Gastroesophageal sphincter (tissue), 4 donors: ENCODE data around the gene FASN. TPM values are rescaled to one million over a fixed set of nuclear protein-coding genes. Genes with fewer than 3 reads are reported as not detected.
"Not testable (repeated sequence)": the region's sequence is repeated elsewhere in the genome, so short reads cannot be mapped to it uniquely, and the experiment has no call there.

Experiments used
- ATAC-seq: fragments of 150-250 bp; one replicate; pipeline ENCODE4 v1.9.1; 2016; ENCODE audit warnings: mild to moderate bottlenecking, moderate library complexity
- H3K27ac ChIP-seq, 4 donors: fragments of 200-600 bp; sonication (generic) in 3 of 4; 1 replicate in 3 of 4; 2 replicates in 1 of 4; pipeline ENCODE4 v1.5.1; 2016 to 2019
- H3K27me3 ChIP-seq: fragments of 200-600 bp; sonication (generic); one replicate; pipeline ENCODE4 v1.5.1; 2019
- H3K36me3 ChIP-seq, 2 donors: fragments of 200-600 bp; sonication (generic); one replicate each; pipeline ENCODE4 v1.5.1; 2019; ENCODE audit warnings: control low read depth in 1 of 2
- H3K4me1 ChIP-seq, 3 donors: fragments of 200-600 bp; sonication (generic); 1 replicate in 2 of 3; 2 replicates in 1 of 3; pipeline ENCODE4 v1.5.1; 2016 to 2019; ENCODE audit warnings: control low read depth in 2 of 3
- H3K4me3 ChIP-seq, 2 donors: fragments of 200-600 bp; sonication (generic); one replicate each; pipeline ENCODE4 v1.5.1; 2019; ENCODE audit warnings: mild to moderate bottlenecking in 1 of 2, moderate library complexity in 1 of 2
- H3K9me3 ChIP-seq, 3 donors: fragments of 200-600 bp; sonication (generic); one replicate each; pipeline ENCODE4 v1.5.1; 2017 to 2019; ENCODE audit warnings: control low read depth in 2 of 3
- CTCF ChIP-seq, 4 experiments: fragments of 200-600 bp in 2 of 4; fragments of 450-650 bp in 2 of 4; sonication (generic) in 1 of 4; IDR thresholded peaks; one replicate each; pipeline ENCODE4 v1.5.1; 2017 to 2019; ENCODE audit warnings: antibody characterized with exemption in 4 of 4, mild to moderate bottlenecking in 2 of 4, moderate library complexity in 2 of 4
- EP300 ChIP-seq: sonication (generic); formaldehyde crosslinking; IDR thresholded peaks from one replicate; pipeline ENCODE4 v1.6.1; 2017; ENCODE audit warnings: antibody characterized with exemption, mild to moderate bottlenecking
- POLR2A ChIP-seq, 2 donors: fragments of 450-650 bp; IDR thresholded peaks; one replicate each; pipeline ENCODE4 v1.6.1; 2017; ENCODE audit warnings: antibody characterized with exemption in 2 of 2, mild to moderate bottlenecking in 2 of 2, moderate library complexity in 1 of 2
- POLR2AphosphoS5 ChIP-seq: sonication (generic); formaldehyde crosslinking; IDR thresholded peaks from one replicate; pipeline ENCODE4 v1.6.1; 2017; ENCODE audit warnings: antibody characterized with exemption
- WGBS, 2 donors: methylation state at CpG; one replicate each; pipeline ENCODE4 v1.1.5; 2018; ENCODE audit warnings: low coverage in 1 of 2; 5-methylcytosine and 5-hydroxymethylcytosine counted together
- total RNA-seq, 4 donors: library from RNA; depleted of rRNA; stranded (reverse); fragments of >200 nt; gene quantifications; one replicate each; pipeline ENCODE4 v1.1.0, GENCODE V29; 2016

The FASN gene
- total RNA-seq, 4 donors from 2014 or later: 22.6 to 52.8 (median 48.3) TPM

DNA sequence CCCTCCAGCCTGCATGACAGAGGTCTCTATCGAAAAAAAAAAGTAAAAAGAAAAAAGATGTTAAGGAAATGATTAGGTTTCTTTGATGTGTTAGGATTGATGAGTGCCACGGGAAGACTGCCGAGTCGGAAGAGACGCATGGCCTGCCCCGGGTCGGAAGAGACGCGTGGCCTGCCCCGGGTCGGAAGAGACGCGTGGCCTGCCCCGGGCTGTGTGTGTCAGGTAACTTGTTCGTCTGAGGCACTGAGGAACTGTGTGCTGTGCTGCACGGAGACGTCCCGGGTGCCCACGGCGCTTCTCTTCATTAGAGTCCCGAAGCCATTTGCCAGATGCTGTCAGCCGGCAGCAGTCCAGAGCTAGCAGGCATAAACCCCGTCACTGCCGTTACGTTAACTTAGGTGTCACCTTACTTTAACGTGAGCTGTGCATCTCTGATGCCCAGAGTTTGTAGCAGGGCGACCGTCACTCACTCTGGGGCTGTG lies 40.5 kb upstream of the FASN start:
- Histone ChIP-seq H3K36me3 (peaks cover 0 to 6% of the 10 kb centered on the region in 2 donors), H3K9me3 (no peaks in the 10 kb centered on the region), H3K4me3 (no peak overlapping the region), H3K4me1 (no peaks in the 10 kb centered on the region), H3K27ac (no peak overlapping the region), H3K27me3 (no peaks in the 10 kb centered on the region)
- ATAC-seq: no peak
- no peak for TF ChIP-seq POLR2A (IDR thresholded peaks at IDR 0.05)
- TF ChIP-seq CTCF (IDR thresholded peaks at IDR 0.05): no peak
- TF ChIP-seq POLR2AphosphoS5: no peak
- no peak for TF ChIP-seq EP300
- WGBS, 2 donors: 93 to 95% methylated on average over 11 to 27 of the region's 28 CpGs

DNA sequence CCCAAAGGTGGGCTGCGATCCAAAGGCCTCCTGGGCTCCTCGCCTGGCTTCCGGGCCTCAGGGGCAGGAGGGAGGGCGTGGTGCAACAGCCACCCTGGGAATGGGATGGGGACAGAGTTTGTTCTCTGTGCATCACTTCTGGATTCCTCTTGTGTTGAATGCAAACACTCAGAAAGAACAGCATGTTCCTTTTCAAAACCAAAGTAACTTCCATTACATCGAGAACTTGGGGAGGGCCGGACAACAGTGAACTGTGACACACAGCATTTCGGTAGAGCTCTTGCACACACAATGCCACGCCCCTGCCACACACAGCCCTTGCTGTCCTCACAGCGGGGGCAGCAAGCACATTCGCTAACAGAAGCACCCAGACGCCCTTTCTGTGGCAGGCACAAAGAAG lies 36.1 kb upstream of the FASN start:
- Histone ChIP-seq H3K4me1 (no peaks in the 10 kb centered on the region), H3K4me3 (no peak overlapping the region), H3K27me3 (no peaks in the 10 kb centered on the region), H3K9me3 (no peaks in the 10 kb centered on the region), H3K36me3 (peaks cover 0 to 6% of the 10 kb centered on the region in 2 donors), H3K27ac (no peak overlapping the region)
- 90 to 92% methylated on average over 5 to 6 of the region's 11 CpGs for WGBS, 2 donors
- peak; percentile 71 for ATAC-seq
- no peak for TF ChIP-seq POLR2A (IDR thresholded peaks at IDR 0.05)
- TF ChIP-seq EP300: no peak
- no peak for TF ChIP-seq CTCF (IDR thresholded peaks at IDR 0.05)
- no peak for TF ChIP-seq POLR2AphosphoS5

DNA sequence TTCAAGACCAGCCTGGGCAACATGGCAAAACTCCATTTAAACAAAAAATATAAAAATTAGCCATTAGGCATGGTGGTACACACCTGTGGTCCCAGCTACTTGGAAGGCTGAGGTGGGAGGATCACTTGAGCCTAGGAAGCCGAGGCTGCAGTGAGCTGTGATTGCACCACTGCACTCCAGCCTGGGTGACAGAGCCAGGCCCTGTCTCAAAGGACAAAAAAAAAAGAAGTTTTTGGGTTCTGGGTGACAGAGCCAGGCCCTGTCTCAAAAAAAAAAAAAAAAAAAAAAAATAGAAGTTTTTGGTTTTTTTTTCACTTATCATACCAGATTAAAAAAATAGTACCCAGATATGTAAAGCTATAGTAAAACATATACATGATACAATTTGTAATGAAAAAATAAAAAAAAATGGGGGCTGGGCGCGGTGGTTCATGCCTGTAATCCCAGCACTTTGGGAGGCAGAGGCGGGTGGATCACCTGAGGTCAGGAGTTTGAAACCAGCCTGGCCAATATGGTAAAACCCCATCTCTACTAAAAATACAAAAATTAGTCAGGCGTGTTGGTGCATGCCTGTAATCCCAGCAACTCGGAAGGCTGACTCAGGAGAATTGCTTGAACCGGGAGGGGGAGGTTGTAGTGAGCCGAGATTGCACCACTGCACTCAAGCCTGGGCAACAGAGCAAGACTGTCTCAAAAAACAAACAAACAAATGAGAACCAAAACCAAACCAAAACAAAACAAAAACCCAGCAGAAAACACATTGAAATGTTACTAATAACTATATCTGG lies 35.3 kb upstream of the FASN start:
- not testable (repeated sequence) for H3K27ac ChIP-seq, H3K27me3 ChIP-seq, H3K36me3 ChIP-seq, H3K4me1 ChIP-seq, H3K4me3 ChIP-seq, H3K9me3 ChIP-seq
- peak; percentile 54 for ATAC-seq
- WGBS, 2 donors: 81 to 83% methylated on average over 1 to 8 of the region's 8 CpGs

- Histone ChIP-seq H3K27ac (no peak overlapping the region), H3K36me3 (peaks cover 0 to 33% of the 10 kb centered on the region in 2 donors), H3K4me1 (no peaks in the 10 kb centered on the region), H3K9me3 (no peaks in the 10 kb centered on the region), H3K27me3 (no peaks in the 10 kb centered on the region), H3K4me3 (no peak overlapping the region)
- WGBS, 2 donors: no CpG with 5 or more reads among the region's 4 CpGs
- no peak for ATAC-seq
- TF ChIP-seq POLR2AphosphoS5 (no peak), CTCF (IDR thresholded peaks at IDR 0.05) (no peak), POLR2A (IDR thresholded peaks at IDR 0.05) (no peak), EP300 (no peak)
These were observed 31.1 kb upstream of the FASN start for GRCh38 chr17:82129095-82129494.

DNA sequence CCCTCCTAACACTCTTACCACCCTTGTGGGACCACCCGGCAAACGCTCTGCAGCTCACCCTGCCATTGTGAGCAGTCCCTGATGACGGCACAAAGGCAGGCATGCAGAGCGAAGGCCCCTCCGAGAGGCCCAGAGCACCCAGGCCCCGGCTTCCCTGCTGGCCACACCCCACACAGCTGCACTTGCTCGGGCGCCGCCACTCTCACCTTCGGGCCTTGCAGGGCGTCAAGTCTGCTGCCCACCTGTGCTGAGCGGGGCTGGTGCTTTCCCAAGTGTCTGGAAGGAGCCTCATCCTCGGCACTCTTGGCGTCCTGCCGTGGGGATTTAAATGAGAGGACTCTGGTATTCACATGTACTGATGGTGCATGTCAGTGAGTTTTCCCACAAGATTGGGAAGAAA lies 30.3 kb upstream of the FASN start:
- Histone ChIP-seq H3K36me3 (peaks cover 0 to 34% of the 10 kb centered on the region in 2 donors), H3K4me1 (no peaks in the 10 kb centered on the region), H3K4me3 (no peak overlapping the region), H3K27me3 (no peaks in the 10 kb centered on the region), H3K27ac (no peak overlapping the region), H3K9me3 (no peaks in the 10 kb centered on the region)
- WGBS, 2 donors: 66 to 82% methylated on average over 7 to 9 of the region's 15 CpGs
- no peak for ATAC-seq
- TF ChIP-seq POLR2A (IDR thresholded peaks at IDR 0.05): no peak
- no peak for TF ChIP-seq EP300
- TF ChIP-seq POLR2AphosphoS5: no peak
- TF ChIP-seq CTCF (IDR thresholded peaks at IDR 0.05): no peak
